ENCODE results near the gene PMVK. TPM values are rescaled to one million over a fixed set of nuclear protein-coding genes. Genes with fewer than 3 reads are reported as not detected.

PMVK gene
- total RNA-seq, 1 experiment from 2014 or later, result 77.6 TPM

- no peak for DNase-seq
- H3K4me3 ChIP-seq, result peak overlapping the region; percentile 52
- H3K9me3 ChIP-seq, result no peaks in the 10 kb centered on the region
- H3K27me3 ChIP-seq, result no peaks in the 10 kb centered on the region
- peaks cover 23% of the 10 kb centered on the region for H3K36me3 ChIP-seq
These were observed 20.0 kb upstream of the PMVK start for GRCh38 chr1:154956544-154956941.

- no peaks in the 10 kb centered on the region for H3K27me3 ChIP-seq
- H3K36me3 ChIP-seq, result peaks cover 17% of the 10 kb centered on the region
- peak within 1 kb of the TSS; percentile 52 for H3K4me3 ChIP-seq
- no peaks in the 10 kb centered on the region for H3K9me3 ChIP-seq
- peak; percentile 71 for DNase-seq
These were observed 19.4 kb upstream of the PMVK start, which contains the start of gene PBXIP1 for GRCh38 chr1:154955718-154956543. Gene PBXIP1 (minus strand): TSS chr1:154956099. CDS start chr1:154953721, 2,378 bp downstream.

- DNase-seq, result no peak
- H3K36me3 ChIP-seq, result peaks cover 15% of the 10 kb centered on the region
- H3K9me3 ChIP-seq, result no peaks in the 10 kb centered on the region
- peak overlapping the region; percentile 52 for H3K4me3 ChIP-seq
- H3K27me3 ChIP-seq, result no peaks in the 10 kb centered on the region
These were observed 18.7 kb upstream of the PMVK start for GRCh38 chr1:154955039-154955717.

GRCh38 chr1:154954541-154954940 is 18.0 kb upstream of the PMVK start:
- Histone ChIP-seq H3K27me3 (no peaks in the 10 kb centered on the region), H3K4me3 (no peak overlapping the region), H3K36me3 (peaks cover 12% of the 10 kb centered on the region), H3K9me3 (no peaks in the 10 kb centered on the region)
- DNase-seq, result no peak

- no peaks in the 10 kb centered on the region for H3K27me3 ChIP-seq
- no peaks in the 10 kb centered on the region for H3K9me3 ChIP-seq
- peaks cover 2% of the 10 kb centered on the region for H3K36me3 ChIP-seq
- DNase-seq, result no peak
- H3K4me3 ChIP-seq, result no peak overlapping the region
These were observed 17.1 kb upstream of the PMVK start for GRCh38 chr1:154953611-154954038.

GRCh38 chr1:154952664-154953063 is 16.1 kb upstream of the PMVK start:
- Histone ChIP-seq H3K4me3 (no peak overlapping the region), H3K9me3 (no peaks in the 10 kb centered on the region), H3K36me3 (no peaks in the 10 kb centered on the region), H3K27me3 (no peaks in the 10 kb centered on the region)
- DNase-seq, result no peak

GRCh38 chr1:154951901-154952657 is 15.6 kb upstream of the PMVK start:
- Histone ChIP-seq H3K4me3 (no peak overlapping the region), H3K27me3 (no peaks in the 10 kb centered on the region), H3K9me3 (no peaks in the 10 kb centered on the region), H3K36me3 (no peaks in the 10 kb centered on the region)
- no peak for DNase-seq

- Histone ChIP-seq H3K9me3 (no peaks in the 10 kb centered on the region), H3K36me3 (no peaks in the 10 kb centered on the region), H3K27me3 (no peaks in the 10 kb centered on the region), H3K4me3 (no peak overlapping the region)
- no peak for DNase-seq
These were observed 11.6 kb upstream of the PMVK start for GRCh38 chr1:154948079-154948478.

GRCh38 chr1:154945962-154946850 is 9.7 kb upstream of the PMVK start:
- H3K36me3 ChIP-seq, result no peaks in the 10 kb centered on the region
- no peaks in the 10 kb centered on the region for H3K9me3 ChIP-seq
- no peak for DNase-seq
- H3K27me3 ChIP-seq, result no peaks in the 10 kb centered on the region
- H3K4me3 ChIP-seq, result no peak overlapping the region

- Histone ChIP-seq H3K9me3 (no peaks in the 10 kb centered on the region), H3K36me3 (no peaks in the 10 kb centered on the region), H3K27me3 (no peaks in the 10 kb centered on the region), H3K4me3 (no peak overlapping the region)
- DNase-seq, result no peak
These were observed 8.8 kb upstream of the PMVK start for GRCh38 chr1:154945160-154945961.

GRCh38 chr1:154944401-154945159 is 8.1 kb upstream of the PMVK start:
- Histone ChIP-seq H3K4me3 (no peak overlapping the region), H3K9me3 (no peaks in the 10 kb centered on the region), H3K36me3 (no peaks in the 10 kb centered on the region), H3K27me3 (no peaks in the 10 kb centered on the region)
- DNase-seq, result no peak

GRCh38 chr1:154943649-154944400 is 7.3 kb upstream of the PMVK start:
- no peaks in the 10 kb centered on the region for H3K27me3 ChIP-seq
- H3K9me3 ChIP-seq, result no peaks in the 10 kb centered on the region
- H3K36me3 ChIP-seq, result no peaks in the 10 kb centered on the region
- no peak overlapping the region for H3K4me3 ChIP-seq
- peak; percentile 24 for DNase-seq

- Histone ChIP-seq H3K36me3 (no peaks in the 10 kb centered on the region), H3K9me3 (no peaks in the 10 kb centered on the region), H3K4me3 (no peak overlapping the region), H3K27me3 (no peaks in the 10 kb centered on the region)
- DNase-seq, result no peak
These were observed 5.0 kb upstream of the PMVK start for GRCh38 chr1:154941333-154942013.

- Histone ChIP-seq H3K4me3 (no peak overlapping the region), H3K36me3 (no peaks in the 10 kb centered on the region), H3K27me3 (no peaks in the 10 kb centered on the region), H3K9me3 (no peaks in the 10 kb centered on the region)
- no peak for DNase-seq
These were observed 4.2 kb upstream of the PMVK start for GRCh38 chr1:154940651-154941194.
